Muscle layer of colon (tissue), 2 donors: Measurements from ENCODE around the gene KIF11.

Experiments used
- H3K27ac ChIP-seq: one replicate; pipeline ENCODE4 v1.7.0; 2013; ENCODE audit warnings: low read depth, mild to moderate bottlenecking, low read length, moderate library complexity
- H3K27me3 ChIP-seq, 2 donors: one replicate each; pipeline ENCODE4 v1.7.0; 2013; ENCODE audit warnings: low read length in 2 of 2, mild to moderate bottlenecking in 2 of 2; ENCODE audit not compliant: insufficient read depth in 2 of 2, control insufficient read depth in 1 of 2
- H3K36me3 ChIP-seq: one replicate; pipeline ENCODE4 v1.7.0; 2013; ENCODE audit warnings: mild to moderate bottlenecking, low read length; ENCODE audit not compliant: insufficient read depth
- H3K4me1 ChIP-seq: one replicate; pipeline ENCODE4 v1.7.0; 2013; ENCODE audit warnings: mild to moderate bottlenecking, low read length; ENCODE audit not compliant: insufficient read depth
- H3K4me3 ChIP-seq, 2 donors: one replicate each; pipeline ENCODE4 v1.7.0; 2013; ENCODE audit warnings: low read length in 2 of 2, low read depth in 1 of 2, mild to moderate bottlenecking in 1 of 2, moderate library complexity in 1 of 2
- H3K9ac ChIP-seq: one replicate; pipeline ENCODE4 v1.7.0; 2013; ENCODE audit warnings: low read length
- H3K9me3 ChIP-seq: one replicate; pipeline ENCODE4 v1.7.0; 2013; ENCODE audit warnings: mild to moderate bottlenecking, low read length
- donor health status: abdominal sarcoma.
- donor health status: Adenocarcinoma of cecum.

The KIF11 gene

GRCh38 chr10:92593619-92594588 is 974 bp downstream of the KIF11 start:
- H3K9me3 ChIP-seq = no peaks in the 10 kb centered on the region
- H3K36me3 ChIP-seq = no peaks in the 10 kb centered on the region
- H3K27me3 ChIP-seq = no peaks in the 10 kb centered on the region
- no peak overlapping the region for H3K27ac ChIP-seq
- H3K4me1 ChIP-seq = peaks cover 5% of the 10 kb centered on the region
- peak overlapping the region in 1 of 2 donors; percentile 61 for H3K4me3 ChIP-seq
- H3K9ac ChIP-seq = no peak overlapping the region

- no peak overlapping the region for H3K27ac ChIP-seq
- H3K4me3 ChIP-seq = no peak overlapping the region
- no peaks in the 10 kb centered on the region for H3K9me3 ChIP-seq
- peaks cover 5% of the 10 kb centered on the region for H3K4me1 ChIP-seq
- H3K36me3 ChIP-seq = no peaks in the 10 kb centered on the region
- no peaks in the 10 kb centered on the region for H3K27me3 ChIP-seq
- H3K9ac ChIP-seq = no peak overlapping the region
Measured at GRCh38 chr10:92595505-92595904, 2.6 kb downstream of the KIF11 start.

- Histone ChIP-seq H3K4me1 (no peaks in the 10 kb centered on the region), H3K4me3 (no peak overlapping the region), H3K9ac (no peak overlapping the region), H3K27me3 (no peaks in the 10 kb centered on the region), H3K9me3 (no peaks in the 10 kb centered on the region), H3K36me3 (no peaks in the 10 kb centered on the region), H3K27ac (no peak overlapping the region)
Measured at GRCh38 chr10:92598321-92598720, 5.4 kb downstream of the KIF11 start.

GRCh38 chr10:92604841-92605240 is 11.9 kb downstream of the KIF11 start:
- H3K9ac ChIP-seq = no peak overlapping the region
- H3K36me3 ChIP-seq = no peaks in the 10 kb centered on the region
- H3K27me3 ChIP-seq = no peaks in the 10 kb centered on the region
- no peaks in the 10 kb centered on the region for H3K9me3 ChIP-seq
- no peak overlapping the region for H3K27ac ChIP-seq
- H3K4me3 ChIP-seq = no peak overlapping the region
- H3K4me1 ChIP-seq = no peaks in the 10 kb centered on the region

- no peaks in the 10 kb centered on the region for H3K4me1 ChIP-seq
- no peaks in the 10 kb centered on the region for H3K36me3 ChIP-seq
- H3K27ac ChIP-seq = no peak overlapping the region
- H3K4me3 ChIP-seq = no peak overlapping the region
- H3K27me3 ChIP-seq = no peaks in the 10 kb centered on the region
- no peak overlapping the region for H3K9ac ChIP-seq
- no peaks in the 10 kb centered on the region for H3K9me3 ChIP-seq
Measured at GRCh38 chr10:92615515-92615914, 22.6 kb downstream of the KIF11 start.

- no peaks in the 10 kb centered on the region for H3K36me3 ChIP-seq
- no peak overlapping the region for H3K9ac ChIP-seq
- no peak overlapping the region for H3K4me3 ChIP-seq
- no peak overlapping the region for H3K27ac ChIP-seq
- no peaks in the 10 kb centered on the region for H3K9me3 ChIP-seq
- no peaks in the 10 kb centered on the region for H3K27me3 ChIP-seq
- no peaks in the 10 kb centered on the region for H3K4me1 ChIP-seq
Measured at GRCh38 chr10:92619368-92619767, 26.4 kb downstream of the KIF11 start.

- no peak overlapping the region for H3K9ac ChIP-seq
- H3K9me3 ChIP-seq = no peaks in the 10 kb centered on the region
- H3K27ac ChIP-seq = no peak overlapping the region
- H3K4me1 ChIP-seq = no peaks in the 10 kb centered on the region
- H3K36me3 ChIP-seq = no peaks in the 10 kb centered on the region
- no peak overlapping the region for H3K4me3 ChIP-seq
- no peaks in the 10 kb centered on the region for H3K27me3 ChIP-seq
Measured at GRCh38 chr10:92627845-92628480, 35.0 kb downstream of the KIF11 start.

- no peaks in the 10 kb centered on the region for H3K9me3 ChIP-seq
Measured at GRCh38 chr10:92629945-92630344, 37.0 kb downstream of the KIF11 start.

GRCh38 chr10:92638037-92638436 is 45.1 kb downstream of the KIF11 start:
- Histone ChIP-seq H3K27ac (no peak overlapping the region), H3K27me3 (no peaks in the 10 kb centered on the region), H3K4me1 (no peaks in the 10 kb centered on the region), H3K4me3 (no peak overlapping the region), H3K9ac (no peak overlapping the region), H3K36me3 (no peaks in the 10 kb centered on the region), H3K9me3 (no peaks in the 10 kb centered on the region)

More at GRCh38 chr10:92629945-92630344, 37.0 kb downstream of the KIF11 start:
- Histone ChIP-seq H3K27me3 (no peaks in the 10 kb centered on the region), H3K4me1 (no peaks in the 10 kb centered on the region), H3K9ac (no peak overlapping the region), H3K27ac (no peak overlapping the region), H3K36me3 (no peaks in the 10 kb centered on the region), H3K4me3 (no peak overlapping the region)

GRCh38 chr10:92640107-92640506 is 47.2 kb downstream of the KIF11 start:
- no peak overlapping the region for H3K27ac ChIP-seq
- no peak overlapping the region for H3K9ac ChIP-seq
- H3K4me1 ChIP-seq = no peaks in the 10 kb centered on the region
- H3K4me3 ChIP-seq = no peak overlapping the region
- no peaks in the 10 kb centered on the region for H3K27me3 ChIP-seq
- no peaks in the 10 kb centered on the region for H3K36me3 ChIP-seq
- H3K9me3 ChIP-seq = no peaks in the 10 kb centered on the region

GRCh38 chr10:92641492-92641891 is 48.6 kb downstream of the KIF11 start:
- Histone ChIP-seq H3K27me3 (no peaks in the 10 kb centered on the region), H3K9me3 (no peaks in the 10 kb centered on the region), H3K9ac (no peak overlapping the region), H3K4me3 (no peak overlapping the region), H3K4me1 (no peaks in the 10 kb centered on the region), H3K36me3 (no peaks in the 10 kb centered on the region), H3K27ac (no peak overlapping the region)
